IPS-18a (cell line): Measurements from ENCODE around the gene RBPJ.
"Not testable (repeated sequence)": the region's sequence is repeated elsewhere in the genome, so short reads cannot be mapped to it uniquely, and the experiment has no call there.

Experiments
- H3K27ac ChIP-seq: one replicate; pipeline ENCODE4 v1.5.1; 2013; ENCODE audit warnings: low read length
- H3K27me3 ChIP-seq: one replicate; pipeline ENCODE4 v1.6.1; 2013; ENCODE audit warnings: mild to moderate bottlenecking, low read length; ENCODE audit not compliant: control insufficient read depth, insufficient read depth
- H3K36me3 ChIP-seq: one replicate; pipeline ENCODE4 v1.6.1; 2013; ENCODE audit warnings: low read depth, low read length; ENCODE audit not compliant: control insufficient read depth
- H3K4me1 ChIP-seq: one replicate; pipeline ENCODE4 v1.6.1; 2013; ENCODE audit warnings: low read depth, low read length; ENCODE audit not compliant: control insufficient read depth
- H3K4me3 ChIP-seq: one replicate; pipeline ENCODE4 v1.5.1; 2013; ENCODE audit warnings: low read length
- H3K9ac ChIP-seq: one replicate; pipeline ENCODE4 v1.6.1; 2013; ENCODE audit warnings: mild to moderate bottlenecking, low read length, moderate library complexity
- H3K9me3 ChIP-seq: one replicate; pipeline ENCODE4 v1.6.1; 2013; ENCODE audit warnings: low read depth, low read length; ENCODE audit not compliant: control insufficient read depth

The RBPJ gene

DNA sequence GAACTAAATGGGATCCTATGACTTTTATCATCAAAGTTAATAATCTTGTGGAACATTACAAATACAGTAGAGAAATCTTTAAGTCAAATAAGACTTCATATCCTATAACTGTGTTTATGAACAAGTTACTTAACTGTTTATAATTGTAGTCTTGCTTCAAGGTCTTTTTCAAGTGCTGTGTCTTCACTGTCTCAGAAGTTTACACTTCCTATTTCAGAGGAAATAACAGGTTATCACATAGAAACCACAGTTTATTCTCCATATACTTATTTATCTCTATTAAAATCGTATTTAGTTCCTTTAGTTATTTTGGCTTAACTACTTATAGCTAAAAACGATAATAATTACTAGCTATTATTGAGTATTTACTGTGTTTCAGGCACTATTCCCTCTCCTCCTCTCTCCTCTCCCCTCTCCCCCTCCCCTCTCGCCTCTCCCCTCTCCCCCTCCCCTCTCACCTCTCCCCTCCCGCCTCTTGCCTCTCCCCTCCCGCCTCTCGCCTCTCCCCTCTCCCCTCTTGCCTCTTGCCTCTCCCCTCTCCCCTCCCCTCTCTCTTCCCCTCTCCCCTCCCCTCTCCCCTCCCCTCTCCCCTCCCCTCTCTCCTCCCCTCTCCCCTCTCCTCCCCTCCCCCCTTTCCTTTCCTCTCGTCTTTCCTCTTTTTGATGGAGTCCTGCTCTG lies 63.7 kb downstream of the RBPJ start:
- Histone ChIP-seq H3K4me3 (no peak overlapping the region), H3K36me3 (peaks cover 12% of the 10 kb centered on the region), H3K4me1 (no peaks in the 10 kb centered on the region), H3K27ac (no peak overlapping the region), H3K9me3 (no peaks in the 10 kb centered on the region), H3K9ac (no peak overlapping the region), H3K27me3 (no peaks in the 10 kb centered on the region)

DNA sequence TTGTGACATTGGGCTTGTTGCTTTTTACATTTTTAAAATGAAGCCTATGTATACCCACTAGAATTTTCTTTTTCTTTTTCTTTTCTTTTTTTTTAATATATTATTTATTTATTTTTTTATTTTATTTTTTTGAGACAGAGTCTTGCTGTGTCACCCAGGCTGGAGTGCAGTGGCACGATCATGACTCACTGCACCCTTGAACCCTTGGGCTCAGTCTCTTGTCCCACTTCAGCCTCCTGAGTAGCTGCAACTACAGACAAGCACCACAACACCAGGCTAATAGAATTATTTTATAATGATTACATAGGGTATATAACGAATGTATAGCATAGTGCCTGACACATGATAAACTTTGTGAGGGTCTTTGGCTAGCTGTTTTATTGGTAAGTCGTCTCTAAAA lies 64.9 kb downstream of the RBPJ start:
- Histone ChIP-seq H3K9ac (no peak overlapping the region), H3K27ac (no peak overlapping the region), H3K9me3 (no peaks in the 10 kb centered on the region), H3K4me1 (peaks cover 4% of the 10 kb centered on the region), H3K27me3 (no peaks in the 10 kb centered on the region), H3K36me3 (peaks cover 17% of the 10 kb centered on the region), H3K4me3 (no peak overlapping the region)

DNA sequence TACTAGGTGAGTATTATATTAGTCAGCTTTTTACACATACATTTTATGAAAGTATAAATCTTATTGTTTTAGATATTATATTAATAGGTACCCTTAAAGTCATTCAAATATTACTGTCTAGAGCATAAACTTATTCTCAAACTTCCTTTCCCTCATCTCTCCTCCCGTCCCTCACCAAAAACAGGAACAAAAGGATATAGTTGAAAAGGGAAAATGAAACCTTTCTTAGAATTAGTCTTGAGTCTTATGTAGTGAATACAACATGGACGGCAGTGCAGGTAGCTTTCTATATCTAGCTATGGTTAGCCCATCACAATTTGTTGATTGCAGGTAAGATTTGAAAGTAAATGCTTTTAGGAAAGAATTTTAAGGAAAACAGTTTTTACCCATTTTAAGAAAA lies 65.6 kb downstream of the RBPJ start:
- Histone ChIP-seq H3K9ac (no peak overlapping the region), H3K36me3 (peaks cover 21% of the 10 kb centered on the region), H3K4me1 (peaks cover 9% of the 10 kb centered on the region), H3K9me3 (no peaks in the 10 kb centered on the region), H3K27me3 (no peaks in the 10 kb centered on the region), H3K4me3 (no peak overlapping the region), H3K27ac (no peak overlapping the region)

DNA sequence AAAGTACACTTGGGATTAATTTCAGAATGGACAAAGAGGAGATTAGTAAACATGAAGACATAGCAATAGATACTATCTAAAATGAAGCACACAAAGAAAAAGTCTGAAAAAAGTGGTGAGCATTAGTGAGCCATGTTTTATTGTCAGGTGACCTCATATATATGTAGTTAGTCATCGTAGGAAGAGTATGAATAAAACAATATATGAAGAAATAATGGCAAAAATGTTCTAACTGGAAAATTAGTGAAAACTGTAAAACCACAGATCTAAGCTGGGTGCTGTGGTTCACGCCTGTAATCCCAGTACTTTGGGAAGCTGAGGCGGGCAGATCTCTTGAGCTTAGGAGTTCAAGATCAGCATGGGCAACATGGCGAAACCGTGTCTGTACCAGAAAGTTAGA lies 67.9 kb downstream of the RBPJ start:
- H3K4me1 ChIP-seq = peaks cover 9% of the 10 kb centered on the region
- H3K9me3 ChIP-seq = no peaks in the 10 kb centered on the region
- H3K9ac ChIP-seq = no peak overlapping the region
- H3K27ac ChIP-seq = no peak overlapping the region
- H3K27me3 ChIP-seq = no peaks in the 10 kb centered on the region
- H3K36me3 ChIP-seq = peaks cover 27% of the 10 kb centered on the region
- no peak overlapping the region for H3K4me3 ChIP-seq

DNA sequence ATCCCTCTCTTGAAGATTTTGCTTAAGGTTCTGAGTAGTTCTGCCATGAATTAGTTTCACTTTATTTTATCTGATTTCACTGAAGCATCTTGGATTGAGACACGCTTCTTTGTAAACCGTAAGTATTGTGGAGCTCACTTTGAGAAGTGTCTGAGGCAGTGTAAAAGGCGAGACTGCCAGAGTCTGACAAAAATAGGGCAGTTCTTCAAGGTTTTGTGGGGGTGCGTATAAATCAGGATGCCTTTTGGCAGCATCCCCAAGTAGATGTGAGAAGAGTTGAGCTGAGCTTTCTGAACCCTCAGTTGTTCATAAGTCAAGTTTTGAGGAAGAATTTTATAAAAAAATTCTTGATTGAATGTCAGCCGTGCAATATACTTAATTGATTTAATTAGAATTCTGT lies 76.3 kb downstream of the RBPJ start:
- Histone ChIP-seq H3K9ac (no peak overlapping the region), H3K27ac (no peak overlapping the region), H3K4me1 (no peaks in the 10 kb centered on the region), H3K36me3 (peaks cover 4% of the 10 kb centered on the region), H3K4me3 (no peak overlapping the region), H3K27me3 (no peaks in the 10 kb centered on the region), H3K9me3 (no peaks in the 10 kb centered on the region)

DNA sequence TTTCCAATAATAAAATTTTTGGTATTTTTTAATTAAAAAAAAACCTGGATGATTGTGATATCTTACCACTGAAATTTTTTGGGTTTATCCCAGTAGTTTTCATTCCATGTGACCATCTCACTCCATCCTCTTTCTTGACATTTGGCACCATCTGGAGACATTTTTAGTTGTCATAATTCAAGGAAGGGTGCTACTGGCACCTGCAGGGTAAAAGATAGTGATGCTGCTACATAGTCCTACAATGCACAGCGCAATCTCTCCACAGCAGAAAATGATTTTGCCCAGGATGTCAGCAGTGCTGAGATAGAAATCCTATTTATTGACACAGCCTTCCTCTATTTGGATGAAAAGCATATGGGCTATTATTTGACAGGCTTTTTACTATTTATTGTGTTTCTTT lies 79.3 kb downstream of the RBPJ start:
- H3K4me3 ChIP-seq = no peak overlapping the region
- no peaks in the 10 kb centered on the region for H3K4me1 ChIP-seq
- no peak overlapping the region for H3K27ac ChIP-seq
- H3K9me3 ChIP-seq = peaks cover 5% of the 10 kb centered on the region
- H3K9ac ChIP-seq = no peak overlapping the region
- peaks cover 10% of the 10 kb centered on the region for H3K36me3 ChIP-seq
- H3K27me3 ChIP-seq = no peaks in the 10 kb centered on the region

DNA sequence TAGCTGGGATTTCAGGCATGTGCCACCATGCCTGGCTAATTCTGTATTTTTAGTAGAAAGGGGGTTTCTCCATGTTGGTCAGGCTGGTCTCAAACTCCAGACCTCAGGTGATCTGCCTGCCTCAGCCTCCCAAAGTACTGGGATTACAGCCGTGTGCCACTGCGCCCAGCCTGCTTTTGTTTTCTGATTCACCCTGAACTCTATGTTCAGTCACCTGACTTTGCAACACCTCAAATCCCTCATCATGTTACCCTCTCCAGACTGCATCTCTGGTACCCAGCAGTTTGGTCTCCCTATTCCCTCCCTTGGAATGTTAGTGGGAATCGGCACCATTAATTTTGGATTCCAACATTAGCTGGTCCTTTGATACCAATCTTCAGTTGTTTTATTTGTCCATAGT lies 81.2 kb downstream of the RBPJ start:
- not testable (repeated sequence) for H3K4me1 ChIP-seq, H3K4me3 ChIP-seq, H3K27me3 ChIP-seq, H3K9ac ChIP-seq, H3K27ac ChIP-seq
- H3K36me3 ChIP-seq = peaks cover 21% of the 10 kb centered on the region
- H3K9me3 ChIP-seq = peaks cover 18% of the 10 kb centered on the region

- Histone ChIP-seq H3K9me3 (peaks cover 18% of the 10 kb centered on the region), H3K4me1 (peaks cover 4% of the 10 kb centered on the region), H3K27me3 (no peaks in the 10 kb centered on the region), H3K27ac (no peak overlapping the region), H3K4me3 (no peak overlapping the region), H3K9ac (no peak overlapping the region), H3K36me3 (peaks cover 22% of the 10 kb centered on the region)
Observed at GRCh38 chr4:26402458-26402857, 81.6 kb downstream of the RBPJ start.

GRCh38 chr4:26404743-26405206 lies 84.0 kb downstream of the RBPJ start:
- Histone ChIP-seq H3K4me3 (no peak overlapping the region), H3K27ac (no peak overlapping the region), H3K27me3 (no peaks in the 10 kb centered on the region), H3K9ac (no peak overlapping the region), H3K4me1 (peaks cover 6% of the 10 kb centered on the region), H3K9me3 (peaks cover 18% of the 10 kb centered on the region), H3K36me3 (peaks cover 22% of the 10 kb centered on the region)

GRCh38 chr4:26406346-26406975 lies 85.6 kb downstream of the RBPJ start:
- H3K27me3 ChIP-seq = no peaks in the 10 kb centered on the region
- no peak overlapping the region for H3K4me3 ChIP-seq
- H3K9me3 ChIP-seq = peaks cover 18% of the 10 kb centered on the region
- H3K4me1 ChIP-seq = peaks cover 11% of the 10 kb centered on the region
- peaks cover 22% of the 10 kb centered on the region for H3K36me3 ChIP-seq
- no peak overlapping the region for H3K9ac ChIP-seq
- H3K27ac ChIP-seq = no peak overlapping the region

- Histone ChIP-seq H3K27ac (no peak overlapping the region), H3K9me3 (peaks cover 18% of the 10 kb centered on the region), H3K27me3 (no peaks in the 10 kb centered on the region), H3K36me3 (peaks cover 22% of the 10 kb centered on the region), H3K4me1 (peaks cover 11% of the 10 kb centered on the region), H3K9ac (no peak overlapping the region), H3K4me3 (no peak overlapping the region)
Observed at GRCh38 chr4:26407476-26407875, 86.7 kb downstream of the RBPJ start.
